SU-DHL-6 (cell line): ENCODE data around the gene GRM2.

Experiments used
- H2AFZ ChIP-seq: fragments of 200-600 bp; sonication (generic); 2 replicates; pipeline ENCODE4 v1.6.1; 2014; ENCODE audit warnings: low read depth, mild to moderate bottlenecking, moderate library complexity, mixed read lengths, antibody characterized with exemption, low read length; ENCODE audit not compliant: severe bottlenecking
- H3F3A ChIP-seq: fragments of 200-600 bp; shearing (Covaris generic); 2 replicates; pipeline ENCODE4 v1.6.0; 2016; ENCODE audit warnings: antibody characterized with exemption, mild to moderate bottlenecking; ENCODE audit not compliant: insufficient read depth
- H3K27ac ChIP-seq: fragments of 200-600 bp; sonication (generic); 2 replicates; pipeline ENCODE4 v1.5.1; 2016; ENCODE audit warnings: low read depth, mild to moderate bottlenecking, low read length, moderate library complexity, mixed read lengths
- H3K27me3 ChIP-seq: fragments of 200-600 bp; sonication (generic), shearing (Covaris generic); 2 replicates; pipeline ENCODE4 v1.6.0; 2014; ENCODE audit warnings: mild to moderate bottlenecking, low read length
- H3K36me3 ChIP-seq: fragments of 200-600 bp; sonication (generic); 2 replicates; pipeline ENCODE4 v1.6.1; 2014; ENCODE audit warnings: mild to moderate bottlenecking, low read length, mixed read lengths
- H3K4me2 ChIP-seq: fragments of 300-600, 200-600 bp; shearing (Covaris generic), sonication (generic); 2 replicates; pipeline ENCODE4 v1.6.0; 2014; ENCODE audit warnings: low read length, low read depth, mild to moderate bottlenecking; ENCODE audit not compliant: poor library complexity, severe bottlenecking
- H3K4me3 ChIP-seq: fragments of 200-600 bp; sonication (generic); 2 replicates; pipeline ENCODE4 v1.5.1; 2014; ENCODE audit warnings: antibody characterized with exemption, low read length, mild to moderate bottlenecking, mixed read lengths; ENCODE audit not compliant: insufficient read depth, poor library complexity, severe bottlenecking
- H3K79me2 ChIP-seq: fragments of 200-600 bp; sonication (generic); 2 replicates; pipeline ENCODE4 v1.6.1; 2014; ENCODE audit warnings: mild to moderate bottlenecking, low read length, moderate library complexity; ENCODE audit not compliant: insufficient read depth
- H3K9ac ChIP-seq: fragments of 200-600 bp; sonication (generic); 2 replicates; pipeline ENCODE4 v1.7.0; 2014; ENCODE audit warnings: mild to moderate bottlenecking, low read length
- H3K9me2 ChIP-seq: fragments of 200-600 bp; sonication (generic); replicated peaks from 2 replicates; pipeline ENCODE4 v1.6.1; 2014; ENCODE audit warnings: low read length; ENCODE audit not compliant: insufficient read depth
- H3K9me3 ChIP-seq: fragments of 200-600 bp; sonication (generic); 2 replicates; pipeline ENCODE4 v1.6.1; 2014; ENCODE audit warnings: low read length, mixed read lengths; ENCODE audit not compliant: insufficient read depth
- H4K20me1 ChIP-seq: fragments of 200-600 bp; sonication (generic); 2 replicates; pipeline ENCODE4 v1.6.1; 2014; ENCODE audit warnings: low read depth, mild to moderate bottlenecking, antibody characterized with exemption, low read length, moderate library complexity, mixed read lengths
- CTCF ChIP-seq: fragments of 200-600 bp; sonication (generic); IDR thresholded peaks from one replicate; pipeline ENCODE4 v1.5.1; 2017; ENCODE audit warnings: antibody characterized with exemption, mild to moderate bottlenecking, low read length, moderate library complexity; ENCODE audit not compliant: insufficient read depth, poor library complexity, severe bottlenecking
- EZH2phosphoT487 ChIP-seq: fragments of 200-600 bp; sonication (generic), shearing (Covaris generic); conservative IDR thresholded peaks from 2 replicates; pipeline ENCODE4 v1.6.1; 2018; ENCODE audit warnings: mild to moderate bottlenecking, antibody characterized with exemption, low read length, moderate library complexity, mixed read lengths

GRM2 gene

GRCh38 chr3:51662456-51662855 is 44.4 kb upstream of the GRM2 start:
- Histone ChIP-seq H3K9me2 (no peaks in the 10 kb centered on the region), H3K36me3 (0 out of 2 replicates have a peak, but pooled peaks cover 3% of the 10 kb centered on the region), H3K27ac (no peak overlapping the region), H3K4me2 (no peak overlapping the region), H4K20me1 (no peaks in the 10 kb centered on the region), H3K79me2 (no peaks in the 10 kb centered on the region), H2AFZ (no peak overlapping the region), H3K9ac (no peak overlapping the region), H3K9me3 (no peaks in the 10 kb centered on the region), H3K27me3 (no peaks in the 10 kb centered on the region), H3F3A (no peaks in the 10 kb centered on the region), H3K4me3 (no peak overlapping the region)
- TF ChIP-seq CTCF, result no peak

- no peak overlapping the region for H3K4me2 ChIP-seq
Measured at GRCh38 chr3:51668756-51669155, 38.1 kb upstream of the GRM2 start.

DNA sequence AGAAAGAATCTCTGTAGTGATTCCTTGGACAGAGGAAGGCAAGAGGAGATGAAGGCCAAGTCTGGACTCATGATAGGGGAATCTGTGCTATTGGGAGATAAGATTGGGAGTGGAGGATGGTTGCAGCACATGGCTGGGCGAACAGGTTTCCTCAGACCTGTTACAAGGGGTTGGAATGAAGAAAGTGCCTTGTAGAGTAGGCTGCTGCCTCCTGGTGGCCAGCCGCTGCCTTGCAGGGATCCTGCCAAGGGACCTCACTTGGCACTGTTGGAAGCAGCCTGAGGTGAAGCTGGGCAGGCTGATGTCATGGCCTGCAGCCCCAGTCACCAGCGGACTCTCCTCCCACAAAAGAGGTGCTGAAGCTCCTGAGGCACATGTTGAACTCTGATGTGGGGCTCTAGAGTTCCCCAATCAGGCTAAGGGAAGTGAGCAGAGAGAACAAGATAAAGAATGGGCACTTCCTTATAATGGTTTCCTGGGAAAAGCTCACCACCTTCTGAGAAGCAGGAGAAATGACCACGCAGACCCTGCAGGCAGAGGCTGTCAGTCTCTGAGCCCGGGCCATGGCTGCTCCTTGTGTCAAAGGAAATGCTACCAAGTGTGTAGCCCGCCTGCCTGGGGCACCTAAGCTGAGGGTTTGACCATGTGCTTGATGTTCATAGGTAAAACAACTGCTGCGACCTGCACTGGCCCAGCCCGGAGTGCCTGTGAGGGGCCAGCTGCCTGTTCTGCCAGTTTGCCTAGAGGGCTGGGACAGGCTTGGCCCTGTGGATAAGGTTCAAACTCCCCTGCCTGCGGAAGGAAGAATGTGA is 37.4 kb upstream of the GRM2 start:
- no peak overlapping the region for H3K4me2 ChIP-seq
- no peaks in the 10 kb centered on the region for H3K27me3 ChIP-seq
- H3K4me3 ChIP-seq, result no peak overlapping the region
- no peaks in the 10 kb centered on the region for H3K36me3 ChIP-seq
- no peaks in the 10 kb centered on the region for H3K79me2 ChIP-seq
- no peaks in the 10 kb centered on the region for H3K9me3 ChIP-seq
- H3F3A ChIP-seq, result peaks cover 19% of the 10 kb centered on the region
- H2AFZ ChIP-seq, result no peak overlapping the region
- H3K9ac ChIP-seq, result peak overlapping the region; percentile 6; the same call in 1 of the 2 replicates
- peak; percentile 90 for TF ChIP-seq CTCF
- no peak for TF ChIP-seq EZH2phosphoT487
- H3K27ac ChIP-seq, result no peak overlapping the region
- no peaks in the 10 kb centered on the region for H4K20me1 ChIP-seq
- no peaks in the 10 kb centered on the region for H3K9me2 ChIP-seq

More at GRCh38 chr3:51668756-51669155, 38.1 kb upstream of the GRM2 start:
- H3K27me3 ChIP-seq, result no peaks in the 10 kb centered on the region
- no peaks in the 10 kb centered on the region for H4K20me1 ChIP-seq
- H2AFZ ChIP-seq, result no peak overlapping the region
- no peaks in the 10 kb centered on the region for H3K79me2 ChIP-seq
- H3K9me3 ChIP-seq, result no peaks in the 10 kb centered on the region
- H3K9me2 ChIP-seq, result no peaks in the 10 kb centered on the region
- no peak overlapping the region for H3K4me3 ChIP-seq
- H3K9ac ChIP-seq, result peak overlapping the region; percentile 6; the same call in 1 of the 2 replicates
- no peak overlapping the region for H3K27ac ChIP-seq
- H3K36me3 ChIP-seq, result no peaks in the 10 kb centered on the region
- peaks cover 19% of the 10 kb centered on the region for H3F3A ChIP-seq
- TF ChIP-seq CTCF, result no peak
- no peak for TF ChIP-seq EZH2phosphoT487
